Fibroblast of villous mesenchyme (primary cell): Measurements from ENCODE around the gene WDR5B. TPM values are rescaled to one million over a fixed set of nuclear protein-coding genes. Genes with fewer than 3 reads are reported as not detected.

ENCODE experiments used
- DNase-seq: peaks from one replicate; pipeline ENCODE4 v3.0.0-alpha.2; 2010; ENCODE audit warnings: low read depth
- H3K4me3 ChIP-seq: 2 replicates; pipeline ENCODE4 v1.5.1; 2011; ENCODE audit warnings: low read depth, mild to moderate bottlenecking, low read length
- CTCF ChIP-seq: IDR thresholded peaks from 2 replicates; pipeline ENCODE4 v1.5.1; 2012; ENCODE audit warnings: low read depth, mild to moderate bottlenecking, low read length; ENCODE audit not compliant: insufficient read depth
- total RNA-seq: library from RNA; depleted of rRNA; stranded (reverse); fragments of >200 nt; gene quantifications from 2 replicates; pipeline ENCODE4 v1.2.3, GENCODE V29; 2012

Gene WDR5B
- total RNA-seq, 1 donor = 6.9 TPM

GRCh38 chr3:122421836-122422235 is 6.0 kb upstream of the WDR5B start:
- H3K4me3 ChIP-seq = no peak overlapping the region
- no peak for TF ChIP-seq CTCF
- no peak for DNase-seq

GRCh38 chr3:122421101-122421500 is 5.2 kb upstream of the WDR5B start:
- no peak for DNase-seq
- TF ChIP-seq CTCF = no peak
- H3K4me3 ChIP-seq = no peak overlapping the region

- no peak for TF ChIP-seq CTCF
- peak; percentile 47 for DNase-seq
- peak overlapping the region; percentile 99 for H3K4me3 ChIP-seq
Observed at GRCh38 chr3:122416966-122417365, 1.1 kb upstream of the WDR5B start.

GRCh38 chr3:122415104-122415744 is 638 bp downstream of the WDR5B start:
- DNase-seq = peak; percentile 48
- no peak for TF ChIP-seq CTCF
- H3K4me3 ChIP-seq = peak overlapping the region; percentile 99

- TF ChIP-seq CTCF = no peak
- no peak overlapping the region for H3K4me3 ChIP-seq
- no peak for DNase-seq
Observed at GRCh38 chr3:122414391-122414790, 1.5 kb downstream of the WDR5B start.

- no peak for DNase-seq
- no peak overlapping the region for H3K4me3 ChIP-seq
- TF ChIP-seq CTCF = no peak
Observed at GRCh38 chr3:122410639-122411038, 5.2 kb downstream of the WDR5B start.

GRCh38 chr3:122410111-122410510 is 5.8 kb downstream of the WDR5B start:
- no peak for TF ChIP-seq CTCF

More at GRCh38 chr3:122410111-122410510, 5.8 kb downstream of the WDR5B start:
- no peak for DNase-seq
- H3K4me3 ChIP-seq = no peak overlapping the region
